HepG2 (cell line): Measurements from ENCODE around the gene CD300LG. TPM values are rescaled to one million over a fixed set of nuclear protein-coding genes. Genes with fewer than 3 reads are reported as not detected.

Experiments
- HNF1A ChIP-seq, 2 experiments: sonication (generic) in 1 of 2; formaldehyde crosslinking in 1 of 2; IDR thresholded peaks; 2 replicates each; pipeline versions ENCODE4 v1.4.0 to v1.6.1; 2016 to 2020; ENCODE audit warnings: borderline replicate concordance in 1 of 2, low read depth in 1 of 2, mild to moderate bottlenecking in 1 of 2, missing genetic modification reagents in 1 of 2
- IKZF4 ChIP-seq: sonication (generic); formaldehyde crosslinking; IDR thresholded peaks from 2 replicates; pipeline ENCODE4 v1.5.1; 2020; ENCODE audit warnings: borderline replicate concordance, mild to moderate bottlenecking, low read depth, missing genetic modification reagents; ENCODE audit errors: not compliant biosample characterization
- KDM2A ChIP-seq: sonication (generic); formaldehyde crosslinking; IDR thresholded peaks from 2 replicates; pipeline ENCODE4 v1.4.0; 2020; ENCODE audit warnings: low read depth, missing genetic modification reagents, borderline replicate concordance
- MXD4 ChIP-seq: IDR thresholded peaks from 2 replicates; pipeline ENCODE4 v1.6.1; 2016; ENCODE audit warnings: mild to moderate bottlenecking, missing biosample characterization, missing genetic modification reagents
- SUZ12 ChIP-seq: fragments of 150-350 bp; IDR thresholded peaks from 2 replicates; pipeline ENCODE4 v1.6.1; 2014; ENCODE audit warnings: low read depth, low read length
- ZFP90 ChIP-seq: sonication (generic); formaldehyde crosslinking; IDR thresholded peaks from 2 replicates; pipeline ENCODE4 v1.8.0; 2022; ENCODE audit warnings: missing genetic modification reagents, mild to moderate bottlenecking, inconsistent platforms, borderline replicate concordance
- ZIK1 ChIP-seq: sonication (generic); formaldehyde crosslinking; IDR thresholded peaks from 2 replicates; pipeline ENCODE4 v1.5.0; 2020; ENCODE audit warnings: mild to moderate bottlenecking, low read depth, missing genetic modification reagents, borderline replicate concordance
- ZMAT3 ChIP-seq: sonication (generic); formaldehyde crosslinking; conservative IDR thresholded peaks from 2 replicates; pipeline ENCODE4 v1.7.0; 2021; ENCODE audit warnings: missing genetic modification reagents
- ZNF44 ChIP-seq: sonication (generic); formaldehyde crosslinking; IDR thresholded peaks from 2 replicates; pipeline ENCODE4 v1.5.1; 2020; ENCODE audit warnings: mild to moderate bottlenecking, missing genetic modification reagents
- ZNF564 ChIP-seq: sonication (generic); formaldehyde crosslinking; IDR thresholded peaks from 2 replicates; pipeline ENCODE4 v1.8.1; 2023; ENCODE audit warnings: mild to moderate bottlenecking, missing genetic modification reagents
- ZNF615 ChIP-seq: sonication (generic); formaldehyde crosslinking; IDR thresholded peaks from 2 replicates; pipeline ENCODE4 v1.5.0; 2020; ENCODE audit warnings: mild to moderate bottlenecking, missing genetic modification reagents, borderline replicate concordance
- ZNF775 ChIP-seq: sonication (generic); formaldehyde crosslinking; IDR thresholded peaks from 2 replicates; pipeline ENCODE4 v1.4.0; 2020; ENCODE audit warnings: missing genetic modification reagents, mild to moderate bottlenecking, moderate library complexity, borderline replicate concordance
- ZSCAN30 ChIP-seq: sonication (generic); formaldehyde crosslinking; IDR thresholded peaks from 2 replicates; pipeline ENCODE4 v1.5.0; 2020; ENCODE audit warnings: mild to moderate bottlenecking, missing genetic modification reagents
- polyA plus RNA-seq, 8 experiments: library from polyadenylated mRNA; depleted of rRNA in 3 of 8; stranded (reverse) in 7 of 8; unstranded in 1 of 8; fragments of >200 nt; fragmentation: Illumina TruSeq in 4 of 8; extraction: Trizol in 4 of 8; gene quantifications; 2 replicates each; pipeline versions ENCODE4 v1.2.1 to v1.2.3, GENCODE V29; 2011 to 2016; ENCODE audit warnings: low read depth in 4 of 8, missing spikeins in 1 of 8, mixed read lengths in 1 of 8; ENCODE audit not compliant: insufficient read depth in 1 of 8
- total RNA-seq, 5 experiments: library from RNA; depleted of rRNA; stranded (reverse); fragments of >200 nt; fragmentation: Illumina TruSeq; extraction: Trizol; gene quantifications; 2 replicates each; pipeline ENCODE4 v1.2.3, GENCODE V29; 2016; ENCODE audit warnings: low read depth in 1 of 5
- TF ChIP-seq, protein P1 (sequence below): sonication (generic); formaldehyde crosslinking; IDR thresholded peaks from 2 replicates; pipeline ENCODE4 v1.9.0; 2021; ENCODE audit warnings: missing genetic modification reagents, borderline replicate concordance
- TF ChIP-seq, protein P2 (sequence below): sonication (generic); formaldehyde crosslinking; IDR thresholded peaks from 2 replicates; pipeline ENCODE4 v1.5.0; 2020; ENCODE audit warnings: mild to moderate bottlenecking, missing genetic modification reagents

CD300LG gene
- total and polyA plus RNA-seq, 2 of the 13 experiments (the other 11 are each of a cell fraction or from before 2014, with no cell fraction given), result not detected

- TF ChIP-seq, protein P1, sequence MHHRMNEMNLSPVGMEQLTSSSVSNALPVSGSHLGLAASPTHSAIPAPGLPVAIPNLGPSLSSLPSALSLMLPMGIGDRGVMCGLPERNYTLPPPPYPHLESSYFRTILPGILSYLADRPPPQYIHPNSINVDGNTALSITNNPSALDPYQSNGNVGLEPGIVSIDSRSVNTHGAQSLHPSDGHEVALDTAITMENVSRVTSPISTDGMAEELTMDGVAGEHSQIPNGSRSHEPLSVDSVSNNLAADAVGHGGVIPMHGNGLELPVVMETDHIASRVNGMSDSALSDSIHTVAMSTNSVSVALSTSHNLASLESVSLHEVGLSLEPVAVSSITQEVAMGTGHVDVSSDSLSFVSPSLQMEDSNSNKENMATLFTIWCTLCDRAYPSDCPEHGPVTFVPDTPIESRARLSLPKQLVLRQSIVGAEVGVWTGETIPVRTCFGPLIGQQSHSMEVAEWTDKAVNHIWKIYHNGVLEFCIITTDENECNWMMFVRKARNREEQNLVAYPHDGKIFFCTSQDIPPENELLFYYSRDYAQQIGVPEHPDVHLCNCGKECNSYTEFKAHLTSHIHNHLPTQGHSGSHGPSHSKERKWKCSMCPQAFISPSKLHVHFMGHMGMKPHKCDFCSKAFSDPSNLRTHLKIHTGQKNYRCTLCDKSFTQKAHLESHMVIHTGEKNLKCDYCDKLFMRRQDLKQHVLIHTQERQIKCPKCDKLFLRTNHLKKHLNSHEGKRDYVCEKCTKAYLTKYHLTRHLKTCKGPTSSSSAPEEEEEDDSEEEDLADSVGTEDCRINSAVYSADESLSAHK (CRISPR knock-in tag), result no peak
- TF ChIP-seq ZNF564 (CRISPR knock-in tag), result no peak
- TF ChIP-seq ZNF615 (CRISPR knock-in tag), result no peak
- TF ChIP-seq, protein P2, sequence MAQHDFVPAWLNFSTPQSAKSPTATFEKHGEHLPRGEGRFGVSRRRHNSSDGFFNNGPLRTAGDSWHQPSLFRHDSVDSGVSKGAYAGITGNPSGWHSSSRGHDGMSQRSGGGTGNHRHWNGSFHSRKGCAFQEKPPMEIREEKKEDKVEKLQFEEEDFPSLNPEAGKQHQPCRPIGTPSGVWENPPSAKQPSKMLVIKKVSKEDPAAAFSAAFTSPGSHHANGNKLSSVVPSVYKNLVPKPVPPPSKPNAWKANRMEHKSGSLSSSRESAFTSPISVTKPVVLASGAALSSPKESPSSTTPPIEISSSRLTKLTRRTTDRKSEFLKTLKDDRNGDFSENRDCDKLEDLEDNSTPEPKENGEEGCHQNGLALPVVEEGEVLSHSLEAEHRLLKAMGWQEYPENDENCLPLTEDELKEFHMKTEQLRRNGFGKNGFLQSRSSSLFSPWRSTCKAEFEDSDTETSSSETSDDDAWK (CRISPR knock-in tag), result no peak
- no peak for TF ChIP-seq ZIK1 (CRISPR knock-in tag)
- TF ChIP-seq ZNF44 (CRISPR knock-in tag), result no peak
- TF ChIP-seq ZSCAN30 (CRISPR knock-in tag), result no peak
- TF ChIP-seq ZNF775 (CRISPR knock-in tag), result no peak
- TF ChIP-seq ZMAT3 (CRISPR knock-in tag), result no peak
- TF ChIP-seq MXD4, result no peak
- no peak for TF ChIP-seq IKZF4 (CRISPR knock-in tag)
- TF ChIP-seq HNF1A (IDR thresholded peaks at IDR 0.05; ENCODE audit: low read depth), result no peak
- no peak for TF ChIP-seq HNF1A (CRISPR knock-in tag; IDR thresholded peaks at IDR 0.05; ENCODE audit: borderline replicate concordance)
- TF ChIP-seq KDM2A (CRISPR knock-in tag), result no peak
- TF ChIP-seq SUZ12, result no peak
- no peak for TF ChIP-seq ZFP90
Measured at GRCh38 chr17:43823350-43824084, 23.5 kb upstream of the CD300LG start (continued).
